ENCODE data around the gene DMXL1.

The DMXL1 gene

GRCh38 chr5:119270960-119271757 is 200.3 kb downstream of the DMXL1 start:
- DNase-seq (ENCODE audit: low read depth), result no peak

GRCh38 chr5:119271758-119272730 is 201.2 kb downstream of the DMXL1 start:
- DNase-seq (ENCODE audit: low read depth), result no peak

- DNase-seq (ENCODE audit: low read depth), result no peak
Observed at GRCh38 chr5:119273391-119273839, 202.5 kb downstream of the DMXL1 start.

- no peak for DNase-seq (ENCODE audit: low read depth)
Observed at GRCh38 chr5:119274030-119274766, 203.3 kb downstream of the DMXL1 start.

GRCh38 chr5:119274767-119275130 is 203.9 kb downstream of the DMXL1 start:
- DNase-seq (ENCODE audit: low read depth), result no peak

- no peak for DNase-seq (ENCODE audit: low read depth)
Observed at GRCh38 chr5:119275146-119275545, 204.3 kb downstream of the DMXL1 start.

- no peak for DNase-seq (ENCODE audit: low read depth)
Observed at GRCh38 chr5:119275601-119276173, 204.8 kb downstream of the DMXL1 start.

GRCh38 chr5:119276978-119277377 is 206.1 kb downstream of the DMXL1 start:
- no peak for DNase-seq (ENCODE audit: low read depth)

GRCh38 chr5:119279093-119279492 is 208.2 kb downstream of the DMXL1 start:
- DNase-seq (ENCODE audit: low read depth), result no peak

- no peak for DNase-seq (ENCODE audit: low read depth)
Observed at GRCh38 chr5:119280380-119280779, 209.5 kb downstream of the DMXL1 start.

GRCh38 chr5:119282628-119283027 is 211.7 kb downstream of the DMXL1 start:
- DNase-seq (ENCODE audit: low read depth), result no peak

- no peak for DNase-seq (ENCODE audit: low read depth)
Observed at GRCh38 chr5:119284031-119284430, 213.1 kb downstream of the DMXL1 start.

- no peak for DNase-seq (ENCODE audit: low read depth)
Observed at GRCh38 chr5:119285070-119285916, 214.4 kb downstream of the DMXL1 start.

- no peak for DNase-seq (ENCODE audit: low read depth)
Observed at GRCh38 chr5:119286511-119287488, 215.9 kb downstream of the DMXL1 start.

GRCh38 chr5:119287547-119288111 is 216.7 kb downstream of the DMXL1 start:
- no peak for DNase-seq (ENCODE audit: low read depth)

- DNase-seq (ENCODE audit: low read depth), result no peak
Observed at GRCh38 chr5:119288379-119289033, 217.6 kb downstream of the DMXL1 start.

GRCh38 chr5:119289438-119290044 is 218.7 kb downstream of the DMXL1 start:
- no peak for DNase-seq (ENCODE audit: low read depth)

GRCh38 chr5:119290161-119290569 is 219.3 kb downstream of the DMXL1 start:
- DNase-seq (ENCODE audit: low read depth), result no peak

Data from activated T-cell treated with anti-CD3 and anti-CD28 coated beads for 1 hour (primary cell).